ENCODE measurements around the gene RHO. TPM values are rescaled to one million over a fixed set of nuclear protein-coding genes. Genes with fewer than 3 reads are reported as not detected.
"Not testable (repeated sequence)": the region's sequence is repeated elsewhere in the genome, so short reads cannot be mapped to it uniquely, and the experiment has no call there.

The RHO gene
- total RNA-seq, result not detected

GRCh38 chr3:129528589-129529100 lies at the start of gene RHO:
TSS of gene RHO (plus strand) at chr3:129528639. CDS start at chr3:129528734, 95 bp downstream.
- CTCF ChIA-PET, result no interaction called here

GRCh38 chr3:129481225-129481765 lies 47.1 kb upstream of the RHO start:
- POLR2A ChIA-PET, result not testable (repeated sequence)
- CTCF ChIA-PET, result interaction anchor here (0.6 kb wide), 1 partner anchor 26 kb away, joined by 3 read pairs; no protein-coding TSS in a partner anchor

More at GRCh38 chr3:129528589-129529100, at the start of gene RHO:
- POLR2A ChIA-PET, result no interaction called here

GRCh38 chr3:129481766-129482332 lies 46.6 kb upstream of the RHO start:
- POLR2A ChIA-PET, result no interaction called here
- CTCF ChIA-PET, result interaction anchor here (0.6 kb wide), 1 partner anchor 25 kb away, joined by 3 read pairs; no protein-coding TSS in a partner anchor

- ChIA-PET CTCF (no interaction called here), POLR2A (no interaction called here)
These were observed 45.7 kb upstream of the RHO start for GRCh38 chr3:129482721-129483120.

GRCh38 chr3:129483870-129484269 lies 44.6 kb upstream of the RHO start:
- ChIA-PET POLR2A (no interaction called here), CTCF (no interaction called here)

- CTCF ChIA-PET, POLR2A ChIA-PET: not testable (repeated sequence)
These were observed 43.3 kb upstream of the RHO start for GRCh38 chr3:129485146-129485545.

GRCh38 chr3:129485721-129486663 lies 42.4 kb upstream of the RHO start:
- ChIA-PET POLR2A (no interaction called here), CTCF (interaction anchor here (0.6 kb wide), 1 partner anchor 140 kb away, joined by 4 read pairs; no protein-coding TSS in a partner anchor)

GRCh38 chr3:129486664-129487035 lies 41.8 kb upstream of the RHO start:
- ChIA-PET CTCF (interaction anchor here (0.6 kb wide), 1 partner anchor 140 kb away, joined by 4 read pairs; no protein-coding TSS in a partner anchor), POLR2A (no interaction called here)

GRCh38 chr3:129487183-129487867 lies 41.1 kb upstream of the RHO start:
- ChIA-PET CTCF (interaction anchor here (0.6 kb wide), 1 partner anchor 139 kb away, joined by 4 read pairs; no protein-coding TSS in a partner anchor), POLR2A (no interaction called here)

GRCh38 chr3:129487868-129488335 lies 40.5 kb upstream of the RHO start:
- CTCF ChIA-PET, result not testable (repeated sequence)

GRCh38 chr3:129489258-129489657 lies 39.2 kb upstream of the RHO start:
- CTCF ChIA-PET, result interaction anchor here (0.7 kb wide), 2 partner anchors 134 to 574 kb away, joined by 3 to 4 read pairs; no protein-coding TSS in a partner anchor
- POLR2A ChIA-PET, result not testable (repeated sequence)

More at GRCh38 chr3:129487868-129488335, 40.5 kb upstream of the RHO start:
- POLR2A ChIA-PET, result not testable (repeated sequence)

GRCh38 chr3:129490273-129490675 lies 38.2 kb upstream of the RHO start:
- ChIA-PET CTCF (interaction anchor here (0.5 to 2.0 kb wide), 9 partner anchors 16 to 444 kb away, joined by 3 to 9 read pairs (median 3); no protein-coding TSS in a partner anchor), POLR2A (no interaction called here)

GRCh38 chr3:129491077-129491476 lies 37.4 kb upstream of the RHO start:
- CTCF ChIA-PET, result interaction anchor here (1.5 to 2.0 kb wide), 2 partner anchors 15 to 137 kb away, joined by 5 to 9 read pairs; no protein-coding TSS in a partner anchor
- POLR2A ChIA-PET, result not testable (repeated sequence)

- ChIA-PET POLR2A (no interaction called here), CTCF (no interaction called here)
These were observed 36.6 kb upstream of the RHO start for GRCh38 chr3:129491794-129492193.

- ChIA-PET POLR2A (no interaction called here), CTCF (interaction anchor here (0.7 kb wide), 1 partner anchor 31 kb away, joined by 5 read pairs; no protein-coding TSS in a partner anchor)
These were observed 35.7 kb upstream of the RHO start for GRCh38 chr3:129492691-129493090.

GRCh38 chr3:129493206-129493605 lies 35.2 kb upstream of the RHO start:
- ChIA-PET POLR2A (no interaction called here), CTCF (interaction anchor here (0.7 kb wide), 1 partner anchor 31 kb away, joined by 5 read pairs; no protein-coding TSS in a partner anchor)

- POLR2A ChIA-PET, CTCF ChIA-PET: not testable (repeated sequence)
These were observed 33.9 kb upstream of the RHO start for GRCh38 chr3:129494499-129494898.

- CTCF ChIA-PET, POLR2A ChIA-PET: not testable (repeated sequence)
These were observed 33.3 kb upstream of the RHO start for GRCh38 chr3:129495006-129495639.

GRCh38 chr3:129497876-129498275 lies 30.6 kb upstream of the RHO start:
- CTCF ChIA-PET, result not testable (repeated sequence)

More at GRCh38 chr3:129497876-129498275, 30.6 kb upstream of the RHO start:
- POLR2A ChIA-PET, result not testable (repeated sequence)

All from activated CD8-positive, alpha-beta memory T cell treated with anti-CD3 and anti-CD28 coated beads for 36 hours (primary cell).